ENCODE measurements around the gene TUT7. TPM values are rescaled to one million over a fixed set of nuclear protein-coding genes. Genes with fewer than 3 reads are reported as not detected.

TUT7 gene
- total RNA-seq, 1 donor from 2014 or later: 24.0 TPM

- Histone ChIP-seq H3K27me3 (ENCODE audit: control insufficient read depth in 3 of 3, insufficient read depth in 3 of 3, low read length in 3 of 3) (no peaks in the 10 kb centered on the region), H3K9ac (ENCODE audit: low read depth in 1 of 3, low read length in 3 of 3) (no peak overlapping the region), H3K4me1 (ENCODE audit: control insufficient read depth in 3 of 3, insufficient read depth in 3 of 3, low read length in 3 of 3) (no peaks in the 10 kb centered on the region), H3K36me3 (ENCODE audit: control insufficient read depth in 3 of 3, insufficient read depth in 3 of 3, low read length in 3 of 3) (no peaks in the 10 kb centered on the region), H3K4me3 (ENCODE audit: low read length in 3 of 3) (no peak overlapping the region), H3K9me3 (ENCODE audit: control insufficient read depth in 3 of 3, low read length in 3 of 3) (no peaks in the 10 kb centered on the region), H3K27ac (ENCODE audit: low read depth, low read length) (no peak overlapping the region)
Measured at GRCh38 chr9:86248746-86249145, 105.5 kb downstream of the TUT7 start.

GRCh38 chr9:86246752-86247161, 107.5 kb downstream of the TUT7 start:
- Histone ChIP-seq H3K36me3 (ENCODE audit: control insufficient read depth in 3 of 3, insufficient read depth in 3 of 3, low read length in 3 of 3) (no peaks in the 10 kb centered on the region), H3K9me3 (ENCODE audit: control insufficient read depth in 3 of 3, low read length in 3 of 3) (no peaks in the 10 kb centered on the region), H3K4me3 (ENCODE audit: low read length in 3 of 3) (no peak overlapping the region), H3K27ac (ENCODE audit: low read depth, low read length) (peak overlapping the region; percentile 16), H3K27me3 (ENCODE audit: control insufficient read depth in 3 of 3, insufficient read depth in 3 of 3, low read length in 3 of 3) (no peaks in the 10 kb centered on the region), H3K9ac (ENCODE audit: low read depth in 1 of 3, low read length in 3 of 3) (no peak overlapping the region), H3K4me1 (ENCODE audit: control insufficient read depth in 3 of 3, insufficient read depth in 3 of 3, low read length in 3 of 3) (peaks cover 0 to 2% (median 0%) of the 10 kb centered on the region in 3 donors)

- Histone ChIP-seq H3K4me3 (ENCODE audit: low read length in 3 of 3) (no peak overlapping the region), H3K27me3 (ENCODE audit: control insufficient read depth in 3 of 3, insufficient read depth in 3 of 3, low read length in 3 of 3) (no peaks in the 10 kb centered on the region), H3K9me3 (ENCODE audit: control insufficient read depth in 3 of 3, low read length in 3 of 3) (no peaks in the 10 kb centered on the region), H3K9ac (ENCODE audit: low read depth in 1 of 3, low read length in 3 of 3) (no peak overlapping the region), H3K27ac (ENCODE audit: low read depth, low read length) (no peak overlapping the region), H3K36me3 (ENCODE audit: control insufficient read depth in 3 of 3, insufficient read depth in 3 of 3, low read length in 3 of 3) (no peaks in the 10 kb centered on the region), H3K4me1 (ENCODE audit: control insufficient read depth in 3 of 3, insufficient read depth in 3 of 3, low read length in 3 of 3) (peaks cover 0 to 2% (median 0%) of the 10 kb centered on the region in 3 donors)
Measured at GRCh38 chr9:86242071-86242470, 112.1 kb downstream of the TUT7 start.

GRCh38 chr9:86241216-86241615, 113.0 kb downstream of the TUT7 start:
- H3K9me3 ChIP-seq (ENCODE audit: control insufficient read depth in 3 of 3, low read length in 3 of 3): no peaks in the 10 kb centered on the region
- H3K27ac ChIP-seq (ENCODE audit: low read depth, low read length): no peak overlapping the region
- H3K4me3 ChIP-seq (ENCODE audit: low read length in 3 of 3): no peak overlapping the region
- H3K4me1 ChIP-seq (ENCODE audit: control insufficient read depth in 3 of 3, insufficient read depth in 3 of 3, low read length in 3 of 3): peaks cover 0 to 2% (median 0%) of the 10 kb centered on the region in 3 donors
- H3K36me3 ChIP-seq (ENCODE audit: control insufficient read depth in 3 of 3, insufficient read depth in 3 of 3, low read length in 3 of 3): no peaks in the 10 kb centered on the region
- H3K9ac ChIP-seq (ENCODE audit: low read depth in 1 of 3, low read length in 3 of 3): no peak overlapping the region
- H3K27me3 ChIP-seq (ENCODE audit: control insufficient read depth in 3 of 3, insufficient read depth in 3 of 3, low read length in 3 of 3): no peaks in the 10 kb centered on the region

GRCh38 chr9:86238861-86239770, 115.1 kb downstream of the TUT7 start:
- H3K4me3 ChIP-seq (ENCODE audit: low read length in 3 of 3): no peak overlapping the region

More at GRCh38 chr9:86238861-86239770, 115.1 kb downstream of the TUT7 start:
- Histone ChIP-seq H3K4me1 (ENCODE audit: control insufficient read depth in 3 of 3, insufficient read depth in 3 of 3, low read length in 3 of 3) (peaks cover 0 to 2% (median 0%) of the 10 kb centered on the region in 3 donors), H3K36me3 (ENCODE audit: control insufficient read depth in 3 of 3, insufficient read depth in 3 of 3, low read length in 3 of 3) (no peaks in the 10 kb centered on the region), H3K9ac (ENCODE audit: low read depth in 1 of 3, low read length in 3 of 3) (no peak overlapping the region), H3K27me3 (ENCODE audit: control insufficient read depth in 3 of 3, insufficient read depth in 3 of 3, low read length in 3 of 3) (no peaks in the 10 kb centered on the region), H3K27ac (ENCODE audit: low read depth, low read length) (no peak overlapping the region), H3K9me3 (ENCODE audit: control insufficient read depth in 3 of 3, low read length in 3 of 3) (no peaks in the 10 kb centered on the region)

Small RNA genes within 50 kb of the gene (small RNA-seq; reads per million reads assigned to genes)
- not detected for gene RN7SKP264

Other genes starting within 250 kb of the TUT7 start
- gene C9orf153, start 94.8 kb downstream of the TUT7 start, total RNA-seq: 1.6 TPM
- 30.3 TPM for gene ISCA1, start 71.9 kb downstream of the TUT7 start, total RNA-seq